ENCODE results near the gene B4GALNT3.

GRCh38 chr12:517538-517937, 57.8 kb downstream of the B4GALNT3 start:
- TF ChIP-seq CTCF (IDR thresholded peaks at IDR 0.05 in 4 of 5, conservative IDR thresholded peaks at IDR 0.05 in 1 of 5): no peak
- TF ChIP-seq POLR2A (IDR thresholded peaks at IDR 0.05): no peak

Data from gastrocnemius medialis (tissue), 4 donors.